Activated CD4-positive, alpha-beta T cell treated with anti-CD3 and anti-CD28 coated beads for 1 hour (primary cell): Measurements from ENCODE around the gene WDR45B.
"Not testable (repeated sequence)": the region's sequence is repeated elsewhere in the genome, so short reads cannot be mapped to it uniquely, and the experiment has no call there.

ENCODE experiments used
- DNase-seq: peaks from one replicate; pipeline ENCODE4 v3.0.0-alpha.2; 2020

Gene WDR45B

DNA sequence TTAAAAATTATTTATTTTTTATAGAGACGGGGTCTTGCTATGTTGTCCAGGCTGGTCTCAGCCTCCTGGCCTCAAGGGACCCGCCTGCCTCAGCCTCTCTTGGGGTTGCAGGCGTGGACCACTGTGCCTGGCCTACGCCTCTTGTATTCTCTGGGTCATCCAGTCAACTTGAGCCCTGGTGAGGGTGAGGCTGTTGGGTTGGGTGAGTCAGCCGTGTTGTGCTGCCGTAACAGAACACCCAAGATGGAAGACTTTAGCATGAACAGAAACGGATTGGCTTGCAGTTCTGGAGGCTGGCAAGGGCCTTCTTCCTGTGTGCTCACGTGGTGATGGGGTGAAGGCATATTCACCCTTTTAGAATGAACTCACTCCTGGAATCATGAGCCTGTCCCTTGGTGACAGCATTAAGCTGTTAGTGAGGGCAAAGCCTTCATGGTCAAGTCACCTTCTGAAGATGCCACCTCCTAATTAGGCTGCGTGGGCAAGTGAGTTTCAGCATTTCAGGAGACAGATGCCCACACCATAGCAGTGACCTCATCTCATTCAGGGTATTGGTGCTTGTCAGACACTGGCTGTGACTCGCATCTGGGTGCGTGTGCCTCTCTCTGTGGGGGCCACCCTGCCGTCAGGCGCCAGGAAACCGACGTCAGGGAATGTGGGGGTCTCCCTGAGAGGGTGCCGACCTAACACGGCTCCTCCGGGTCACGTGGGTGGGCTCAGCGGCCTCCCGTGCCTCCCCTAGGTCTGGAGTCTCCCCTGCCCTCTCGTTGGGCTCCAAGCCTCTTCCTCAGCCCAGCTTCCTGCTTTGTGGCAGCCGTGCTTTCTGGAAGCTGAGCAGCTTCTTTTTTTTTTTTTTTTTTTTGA, 49.8 kb downstream of the WDR45B start:
- DNase-seq, result no peak

DNA sequence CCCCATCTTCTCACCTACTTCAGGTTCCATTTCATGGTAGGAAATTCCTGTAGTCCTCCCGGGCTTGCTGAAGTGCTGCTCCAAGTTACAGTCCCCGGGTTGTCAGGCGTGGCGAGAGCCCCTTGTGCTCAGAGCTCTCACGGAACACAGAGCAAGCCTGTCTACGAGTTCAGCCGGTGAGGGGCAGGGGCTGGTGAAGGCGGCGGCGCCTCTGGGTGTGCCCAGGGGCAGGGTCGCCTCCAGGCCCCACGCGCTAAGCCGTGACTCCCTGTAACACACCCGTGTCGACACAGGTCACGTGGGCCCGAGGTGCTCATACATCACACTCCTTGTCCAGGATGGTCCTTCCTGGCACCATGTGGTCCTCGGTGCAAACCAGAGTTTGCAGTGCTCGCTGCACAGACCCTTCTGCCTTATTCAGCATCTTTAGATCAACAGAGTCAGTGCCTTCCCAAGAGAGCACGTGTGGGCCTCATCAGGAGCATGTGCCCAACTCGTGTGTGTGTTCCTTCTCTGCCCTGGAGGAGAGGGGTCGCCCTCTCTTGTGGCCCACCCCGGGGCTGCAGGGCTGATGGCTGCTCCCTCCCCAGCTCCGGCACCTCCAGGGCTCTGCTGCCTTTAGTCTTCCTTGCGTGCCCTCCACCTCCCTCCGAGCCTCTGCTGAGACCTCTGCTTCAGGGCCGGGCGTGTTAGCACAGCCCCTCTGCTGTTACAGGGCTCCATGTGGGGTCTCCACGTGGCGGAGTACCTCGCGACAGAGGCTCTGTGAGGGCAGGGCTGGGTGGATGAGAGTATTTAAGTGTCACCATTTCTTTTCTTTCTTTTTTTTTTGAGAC, 51.2 kb downstream of the WDR45B start:
- no peak for DNase-seq

- no peak for DNase-seq
Measured at GRCh38 chr17:82596296-82596695, 51.9 kb downstream of the WDR45B start.

- DNase-seq, result no peak
Measured at GRCh38 chr17:82595893-82596292, 52.4 kb downstream of the WDR45B start.

DNA sequence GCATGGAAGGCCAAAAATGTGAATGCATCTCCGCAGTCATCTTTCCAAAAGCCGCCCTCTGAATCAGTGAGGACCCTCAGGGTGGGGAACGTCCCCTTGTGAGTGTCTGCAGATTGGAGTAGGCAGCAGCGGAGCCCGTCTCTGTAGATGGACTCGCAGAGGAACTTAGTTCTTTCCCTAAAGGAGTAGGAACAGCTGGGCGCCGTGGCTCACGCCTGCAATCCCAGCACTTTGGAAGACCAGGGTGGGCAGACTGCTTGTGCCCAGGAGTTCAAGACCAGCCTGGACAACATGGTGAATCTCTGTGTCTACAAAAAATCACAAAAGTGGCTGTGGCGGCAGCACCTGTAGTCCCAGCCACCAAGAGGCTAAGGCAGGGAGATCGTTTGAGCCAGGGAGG, 53.7 kb downstream of the WDR45B start:
- no peak for DNase-seq

DNA sequence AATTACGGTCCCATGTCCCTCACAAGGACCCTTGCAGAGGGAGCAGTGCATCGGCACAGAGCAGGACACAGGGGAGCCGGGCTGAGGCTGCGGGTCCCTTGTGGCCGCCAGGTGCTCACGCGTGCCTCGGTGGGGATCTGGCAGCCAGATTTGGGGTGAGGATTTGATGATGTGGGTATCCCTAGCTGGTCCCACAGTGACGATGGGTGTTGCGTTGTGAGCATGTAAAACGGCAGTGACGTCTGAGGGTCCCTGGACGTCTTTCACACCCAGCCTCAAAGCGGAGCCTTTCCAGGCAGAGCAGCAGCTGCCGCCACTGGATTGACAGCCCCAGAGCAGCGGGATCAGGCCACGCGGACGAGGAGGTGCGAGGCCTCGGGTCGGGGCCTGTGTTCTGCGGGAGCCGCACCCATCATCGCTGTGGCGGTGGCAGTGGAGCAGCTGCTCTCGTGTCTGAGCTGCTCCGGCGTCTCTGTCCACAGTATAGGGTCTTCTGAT, 54.6 kb downstream of the WDR45B start:
- no peak for DNase-seq

DNA sequence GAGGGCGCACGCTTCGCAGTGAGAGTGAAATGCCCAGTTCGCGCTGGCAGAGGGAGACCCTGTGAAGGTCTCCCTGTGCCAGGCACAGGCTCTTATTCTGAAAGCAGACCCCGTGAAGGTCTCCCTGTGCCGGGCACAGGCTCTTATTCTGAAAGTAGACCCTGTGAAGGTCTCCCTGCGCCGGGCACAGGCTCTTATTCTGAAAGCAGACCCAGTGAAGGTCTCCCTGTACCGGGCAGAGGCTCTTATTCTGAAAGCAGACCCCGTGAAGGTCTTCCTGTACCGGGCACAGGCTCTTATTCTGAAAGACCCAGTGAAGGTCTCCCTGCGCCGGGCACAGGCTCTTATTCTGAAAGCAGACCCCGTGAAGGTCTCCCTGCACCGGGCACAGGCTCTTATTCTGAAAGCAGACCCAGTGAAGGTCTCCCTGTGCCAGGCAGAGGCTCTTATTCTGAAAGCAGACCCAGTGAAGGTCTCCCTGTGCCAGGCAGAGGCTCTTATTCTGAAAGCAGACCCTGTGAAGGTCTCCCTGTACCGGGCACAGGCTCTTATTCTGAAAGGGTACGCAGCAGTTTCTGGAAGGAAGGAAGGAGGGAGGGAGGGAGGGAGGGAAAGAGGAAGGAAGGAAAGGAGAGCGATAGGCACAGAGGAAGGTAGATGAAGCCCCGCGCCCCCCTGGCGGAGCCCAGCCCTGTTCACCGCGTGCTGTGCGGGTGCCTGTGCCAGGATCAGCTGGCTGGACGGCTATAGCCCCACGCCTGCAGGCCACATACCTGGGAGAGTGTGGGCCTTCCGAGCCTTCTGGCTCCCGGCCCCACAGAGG, 55.3 kb downstream of the WDR45B start:
- DNase-seq, result peak; percentile 38

DNA sequence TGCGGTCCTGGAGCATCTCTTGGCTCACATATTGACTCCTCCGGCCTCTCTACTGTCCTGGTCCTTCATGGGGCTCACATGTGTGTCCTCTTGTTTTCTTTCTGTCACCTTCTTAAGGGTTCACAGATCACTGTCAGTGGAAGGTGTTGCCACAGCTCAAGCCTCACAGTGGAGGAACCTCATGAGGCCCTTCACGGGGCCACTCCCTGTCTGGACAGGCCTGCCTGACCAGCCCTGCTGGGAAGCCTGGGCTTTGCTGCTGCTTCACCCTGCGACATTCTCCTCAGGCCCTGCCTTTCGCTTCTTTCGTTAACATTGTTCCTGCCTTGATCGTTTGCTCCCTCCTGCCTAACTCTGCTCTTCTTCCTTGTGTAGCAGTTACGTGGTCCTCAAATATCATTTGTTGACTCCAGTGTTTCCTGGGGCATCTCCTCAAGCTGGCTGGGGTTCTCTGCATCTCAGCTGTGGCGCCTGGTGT, 55.9 kb downstream of the WDR45B start:
- no peak for DNase-seq

- DNase-seq, result no peak
Measured at GRCh38 chr17:82590881-82591539, 57.2 kb downstream of the WDR45B start.

GRCh38 chr17:82590216-82590615, 58.0 kb downstream of the WDR45B start:
- DNase-seq, result no peak

DNA sequence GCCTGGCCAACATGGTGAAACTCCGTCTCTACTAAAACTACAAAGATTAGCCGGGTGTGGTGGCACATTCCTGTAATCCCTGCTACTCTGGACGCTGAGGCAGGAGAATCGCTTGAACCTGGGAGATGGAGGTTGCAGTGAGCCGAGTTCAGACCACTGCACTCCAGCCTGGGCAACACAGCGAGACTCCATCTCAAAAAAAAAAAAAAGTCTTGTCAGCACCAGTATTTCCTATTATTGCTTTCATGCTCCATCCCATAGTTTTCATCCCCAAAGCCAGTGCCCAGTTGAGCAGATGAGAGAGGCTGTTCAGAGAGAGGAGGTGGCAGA, 58.4 kb downstream of the WDR45B start:
- no peak for DNase-seq

DNA sequence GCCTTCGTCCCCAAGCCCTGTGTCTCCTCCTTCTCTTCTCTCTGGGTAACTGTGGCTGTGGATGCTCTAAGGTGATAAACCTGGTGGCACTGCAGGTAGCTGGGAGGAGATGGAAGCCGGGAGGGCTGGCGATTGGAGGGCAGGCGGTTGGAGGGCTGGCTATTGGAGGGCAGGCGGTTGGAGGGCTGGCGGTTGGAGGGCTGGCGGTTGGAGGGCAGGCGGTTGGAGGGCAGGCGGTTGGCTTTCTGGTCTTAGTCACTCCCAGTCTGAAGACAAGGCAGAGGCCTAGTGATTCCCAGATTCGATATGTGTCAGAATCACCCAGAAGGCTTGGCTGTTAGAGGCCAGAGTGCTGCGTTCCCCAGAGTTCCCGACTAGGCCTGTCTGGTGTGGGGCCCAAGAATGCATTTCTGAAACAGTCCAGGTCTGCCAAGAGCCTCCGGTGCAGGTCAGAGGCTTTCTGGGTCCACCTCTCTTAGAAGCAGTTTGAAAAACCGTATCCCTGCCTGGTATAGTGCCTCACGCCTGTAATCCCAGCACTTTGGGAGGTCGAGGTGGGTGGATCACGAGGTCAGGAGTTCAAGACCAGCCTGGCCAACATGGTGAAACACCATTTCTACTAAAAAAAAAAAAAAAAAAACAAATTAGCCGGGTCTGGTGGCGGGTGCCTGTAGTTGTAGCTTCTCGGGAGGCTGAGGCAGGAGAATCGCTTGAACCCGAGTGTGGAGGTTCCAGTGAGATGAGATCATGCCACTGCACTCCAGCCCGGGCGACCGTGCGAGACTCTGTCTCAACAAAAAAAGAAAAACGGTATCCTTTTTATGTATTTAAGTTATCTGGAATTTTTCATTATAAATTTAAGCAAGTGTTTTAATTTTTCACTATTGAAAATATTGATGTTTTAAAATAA, 59.7 kb downstream of the WDR45B start:
- DNase-seq, result no peak

DNA sequence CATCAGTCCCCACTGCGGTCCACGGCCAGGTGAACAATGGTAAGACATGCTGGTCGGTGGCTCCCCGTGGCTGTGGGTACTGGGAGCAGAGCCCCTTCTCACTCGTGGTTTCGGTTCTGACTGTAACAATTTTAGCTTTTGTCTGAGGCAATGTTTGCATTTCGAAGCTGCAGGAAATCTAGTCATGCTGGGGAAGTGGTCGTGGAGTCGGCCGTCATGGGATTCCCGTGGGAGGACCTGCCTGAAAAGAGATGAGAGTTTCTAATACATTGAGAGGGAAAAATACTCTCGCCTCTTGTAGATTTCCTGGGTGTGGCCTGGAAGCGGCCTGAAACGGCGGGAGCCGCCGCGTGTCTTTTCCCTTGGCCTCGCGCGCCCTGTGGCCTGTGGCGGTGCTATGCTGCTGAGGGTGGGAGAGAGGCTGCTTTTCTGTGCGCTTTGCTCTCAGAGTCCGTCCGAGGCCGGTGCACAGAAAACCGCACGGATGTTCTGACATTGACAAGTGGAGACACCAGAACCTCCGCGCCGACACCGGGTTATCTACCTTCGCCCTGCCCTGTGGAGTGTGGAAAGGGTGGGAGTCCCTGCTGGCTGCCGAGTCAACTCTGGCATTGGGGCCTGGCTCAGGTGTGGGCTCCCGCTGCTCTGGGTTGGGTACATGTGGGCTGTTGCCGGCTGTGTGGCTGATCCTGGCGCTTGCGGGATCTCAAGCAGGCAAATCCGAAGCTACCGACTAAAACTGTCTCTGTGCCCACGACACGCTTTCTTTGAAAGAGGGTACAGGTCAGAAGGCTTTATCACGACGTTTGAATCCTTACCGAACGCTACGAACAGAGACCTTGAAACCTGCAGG, 60.8 kb downstream of the WDR45B start:
- DNase-seq, result no peak

GRCh38 chr17:82586576-82587233, 61.5 kb downstream of the WDR45B start:
- DNase-seq, result no peak

GRCh38 chr17:82585935-82586575, 62.2 kb downstream of the WDR45B start:
- DNase-seq, result not testable (repeated sequence)

- no peak for DNase-seq
Measured at GRCh38 chr17:82583720-82584234, 64.5 kb downstream of the WDR45B start.

GRCh38 chr17:82582709-82583108, 65.5 kb downstream of the WDR45B start:
- no peak for DNase-seq

GRCh38 chr17:82582213-82582612, 66.0 kb downstream of the WDR45B start:
- no peak for DNase-seq

DNA sequence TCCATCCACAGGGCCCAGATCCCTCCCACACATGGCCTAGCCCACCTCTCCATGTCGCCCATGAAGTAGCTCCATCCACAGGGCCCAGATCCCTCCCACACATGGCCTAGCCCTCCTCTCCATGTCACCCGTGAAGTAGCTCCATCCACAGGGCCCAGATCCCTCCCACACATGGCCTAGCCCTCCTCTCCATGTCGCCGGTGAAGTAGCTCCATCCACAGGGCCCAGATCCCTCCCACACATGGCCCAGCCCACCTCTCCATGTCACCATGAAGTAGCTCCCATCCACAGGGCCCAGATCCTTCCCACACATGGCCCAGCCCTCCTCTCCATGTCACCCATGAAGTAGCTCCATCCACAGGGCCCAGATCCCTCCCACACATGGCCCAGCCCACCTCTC, 68.3 kb downstream of the WDR45B start:
- not testable (repeated sequence) for DNase-seq
